HG03103 (cell line): ENCODE data around the gene KCNK15.
"Not testable (repeated sequence)": the region's sequence is repeated elsewhere in the genome, so short reads cannot be mapped to it uniquely, and the experiment has no call there.

Experiments used
- ATAC-seq: cut with Tn5 transposase; IDR thresholded peaks from one replicate; pipeline ENCODE4 v1.9.1; 2021; ENCODE audit warnings: low read depth; ENCODE audit not compliant: unreplicated experiment

The KCNK15 gene

GRCh38 chr20:44745598-44746366, at the start of gene KCNK15:
KCNK15 (plus strand) TSS chr20:44745865; CDS start chr20:44745911, 46 bp downstream.
- no peak for ATAC-seq

GRCh38 chr20:44696315-44696714, 49.4 kb upstream of the KCNK15 start:
- ATAC-seq: no peak

GRCh38 chr20:44697041-44697440, 48.6 kb upstream of the KCNK15 start:
- not testable (repeated sequence) for ATAC-seq

- no peak for ATAC-seq
These were observed 47.3 kb upstream of the KCNK15 start for GRCh38 chr20:44698351-44698750.

- ATAC-seq: no peak
These were observed 45.4 kb upstream of the KCNK15 start for GRCh38 chr20:44700306-44700705.

- ATAC-seq: no peak
These were observed 44.4 kb upstream of the KCNK15 start for GRCh38 chr20:44701118-44701857.

GRCh38 chr20:44701858-44702256, 43.8 kb upstream of the KCNK15 start:
- ATAC-seq: no peak

GRCh38 chr20:44702776-44703175, 42.9 kb upstream of the KCNK15 start:
- no peak for ATAC-seq

- no peak for ATAC-seq
These were observed 42.3 kb upstream of the KCNK15 start for GRCh38 chr20:44703183-44703925.

- ATAC-seq: no peak
These were observed 41.6 kb upstream of the KCNK15 start for GRCh38 chr20:44703956-44704488.

GRCh38 chr20:44704551-44704971, 41.1 kb upstream of the KCNK15 start:
- ATAC-seq: no peak

GRCh38 chr20:44705364-44706094, 40.1 kb upstream of the KCNK15 start:
- no peak for ATAC-seq

GRCh38 chr20:44706301-44707017, 39.2 kb upstream of the KCNK15 start:
- ATAC-seq: no peak

- no peak for ATAC-seq
These were observed 38.6 kb upstream of the KCNK15 start for GRCh38 chr20:44707018-44707579.

- no peak for ATAC-seq
These were observed 36.3 kb upstream of the KCNK15 start for GRCh38 chr20:44709380-44709779.

GRCh38 chr20:44709797-44710196, 35.9 kb upstream of the KCNK15 start:
- ATAC-seq: no peak

- no peak for ATAC-seq
These were observed 34.4 kb upstream of the KCNK15 start for GRCh38 chr20:44711237-44711636.

- no peak for ATAC-seq
These were observed 31.5 kb upstream of the KCNK15 start for GRCh38 chr20:44714102-44714700.
